HUES6 (cell line): ENCODE data around the gene COPG1.
"Not testable (repeated sequence)": the region's sequence is repeated elsewhere in the genome, so short reads cannot be mapped to it uniquely, and the experiment has no call there.

ENCODE experiments used
- H3K27ac ChIP-seq: 2 replicates; pipeline ENCODE4 v1.7.0; 2013; ENCODE audit warnings: low read depth, mild to moderate bottlenecking, low read length, inconsistent platforms
- H3K27me3 ChIP-seq: 2 replicates; pipeline ENCODE4 v1.6.1; 2013; ENCODE audit warnings: low read length; ENCODE audit not compliant: control insufficient read depth, insufficient read depth
- H3K36me3 ChIP-seq: 2 replicates; pipeline ENCODE4 v1.6.1; 2013; ENCODE audit warnings: low read length; ENCODE audit not compliant: control insufficient read depth, insufficient read depth
- H3K4me1 ChIP-seq: 2 replicates; pipeline ENCODE4 v1.6.1; 2013; ENCODE audit warnings: low read length; ENCODE audit not compliant: control insufficient read depth, insufficient read depth
- H3K4me3 ChIP-seq: 2 replicates; pipeline ENCODE4 v1.5.1; 2013; ENCODE audit warnings: low read depth, low read length
- H3K9ac ChIP-seq: one replicate; pipeline ENCODE4 v1.6.1; 2013; ENCODE audit warnings: mild to moderate bottlenecking, low read length
- H3K9me3 ChIP-seq: 2 replicates; pipeline ENCODE4 v1.6.1; 2013; ENCODE audit warnings: low read depth, low read length; ENCODE audit not compliant: control insufficient read depth, insufficient read depth

COPG1 gene

GRCh38 chr3:129261894-129262293, 12.5 kb downstream of the COPG1 start:
- no peaks in the 10 kb centered on the region for H3K4me1 ChIP-seq
- peaks cover 87% of the 10 kb centered on the region for H3K36me3 ChIP-seq
- H3K9me3 ChIP-seq = no peaks in the 10 kb centered on the region
- no peaks in the 10 kb centered on the region for H3K27me3 ChIP-seq
- no peak overlapping the region for H3K27ac ChIP-seq
- H3K4me3 ChIP-seq = no peak overlapping the region
- no peak overlapping the region for H3K9ac ChIP-seq

GRCh38 chr3:129263161-129263910, 13.9 kb downstream of the COPG1 start:
- no peaks in the 10 kb centered on the region for H3K4me1 ChIP-seq
- H3K27ac ChIP-seq = no peak overlapping the region
- H3K9me3 ChIP-seq = no peaks in the 10 kb centered on the region
- no peak overlapping the region for H3K9ac ChIP-seq
- H3K36me3 ChIP-seq = peaks cover 87% of the 10 kb centered on the region
- H3K27me3 ChIP-seq = no peaks in the 10 kb centered on the region
- no peak overlapping the region for H3K4me3 ChIP-seq

DNA sequence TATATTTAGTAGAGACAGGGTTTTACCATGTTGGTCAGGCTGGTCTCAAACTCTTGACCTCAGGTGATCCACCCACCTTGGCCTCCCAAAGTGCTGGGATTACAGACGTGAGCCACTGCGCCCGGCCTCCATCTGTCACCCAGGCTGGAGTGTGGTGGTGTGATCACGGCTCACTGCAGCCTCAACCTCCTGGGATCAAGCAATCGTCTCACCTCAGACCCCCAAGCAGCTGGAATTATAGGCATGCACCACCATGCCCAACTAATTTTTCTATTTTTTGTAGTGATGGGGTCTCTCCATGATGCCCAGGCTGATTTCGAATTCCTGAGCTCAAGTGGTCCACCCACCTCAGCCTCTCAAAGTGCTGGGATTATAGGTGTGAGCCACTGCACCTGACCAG, 15.6 kb downstream of the COPG1 start:
- H3K4me3 ChIP-seq, H3K4me1 ChIP-seq, H3K27ac ChIP-seq, H3K9ac ChIP-seq, H3K9me3 ChIP-seq, H3K27me3 ChIP-seq: not testable (repeated sequence)
- peaks cover 92% of the 10 kb centered on the region for H3K36me3 ChIP-seq

DNA sequence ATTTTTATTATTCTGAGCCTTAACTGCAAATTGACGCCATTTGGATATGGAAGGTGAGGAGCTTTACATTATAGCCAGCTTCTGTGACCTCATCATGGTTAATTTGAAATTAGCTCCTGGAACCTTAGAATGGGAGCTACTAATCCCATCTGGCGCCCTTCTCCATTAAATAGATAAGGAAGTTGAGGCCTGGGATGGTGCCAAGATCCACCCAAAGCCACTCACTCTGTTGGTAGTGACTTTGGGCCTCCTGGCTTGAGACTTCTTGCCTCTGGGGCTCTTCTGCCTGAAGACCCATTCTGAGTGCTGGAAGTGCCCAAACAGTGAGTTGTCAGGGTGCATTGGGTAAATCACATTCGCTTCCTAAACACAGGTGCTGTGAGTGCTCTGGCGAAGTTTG, 17.2 kb downstream of the COPG1 start:
- H3K4me3 ChIP-seq = no peak overlapping the region
- no peak overlapping the region for H3K9ac ChIP-seq
- H3K9me3 ChIP-seq = no peaks in the 10 kb centered on the region
- H3K27me3 ChIP-seq = no peaks in the 10 kb centered on the region
- H3K27ac ChIP-seq = no peak overlapping the region
- no peaks in the 10 kb centered on the region for H3K4me1 ChIP-seq
- peaks cover 92% of the 10 kb centered on the region for H3K36me3 ChIP-seq

GRCh38 chr3:129268396-129268795, 19.0 kb downstream of the COPG1 start:
- Histone ChIP-seq H3K4me1 (no peaks in the 10 kb centered on the region), H3K4me3 (no peak overlapping the region), H3K27ac (no peak overlapping the region), H3K27me3 (no peaks in the 10 kb centered on the region), H3K9me3 (no peaks in the 10 kb centered on the region), H3K9ac (no peak overlapping the region), H3K36me3 (peaks cover 95% of the 10 kb centered on the region)

DNA sequence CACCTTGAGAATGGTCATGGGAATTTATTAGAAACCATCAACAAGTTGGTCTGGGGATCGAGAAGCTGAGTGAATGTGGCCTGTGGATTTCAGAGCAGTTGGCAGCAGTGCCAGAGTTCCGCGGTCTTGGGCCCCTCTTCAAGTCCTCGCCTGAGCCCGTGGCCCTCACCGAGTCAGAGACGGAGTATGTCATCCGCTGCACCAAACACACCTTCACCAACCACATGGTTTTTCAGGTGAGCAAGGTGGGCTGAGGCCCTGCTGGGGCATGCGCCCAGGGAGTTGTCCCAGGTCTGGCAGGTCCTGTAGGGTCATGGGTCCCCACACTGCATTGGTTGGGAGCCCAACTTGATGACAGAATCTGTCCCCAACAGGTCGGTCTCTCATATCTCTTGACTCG, 22.3 kb downstream of the COPG1 start:
- H3K27ac ChIP-seq = no peak overlapping the region
- H3K27me3 ChIP-seq = no peaks in the 10 kb centered on the region
- no peaks in the 10 kb centered on the region for H3K4me1 ChIP-seq
- H3K4me3 ChIP-seq = no peak overlapping the region
- H3K36me3 ChIP-seq = peaks cover 97% of the 10 kb centered on the region
- H3K9me3 ChIP-seq = no peaks in the 10 kb centered on the region
- H3K9ac ChIP-seq = no peak overlapping the region

DNA sequence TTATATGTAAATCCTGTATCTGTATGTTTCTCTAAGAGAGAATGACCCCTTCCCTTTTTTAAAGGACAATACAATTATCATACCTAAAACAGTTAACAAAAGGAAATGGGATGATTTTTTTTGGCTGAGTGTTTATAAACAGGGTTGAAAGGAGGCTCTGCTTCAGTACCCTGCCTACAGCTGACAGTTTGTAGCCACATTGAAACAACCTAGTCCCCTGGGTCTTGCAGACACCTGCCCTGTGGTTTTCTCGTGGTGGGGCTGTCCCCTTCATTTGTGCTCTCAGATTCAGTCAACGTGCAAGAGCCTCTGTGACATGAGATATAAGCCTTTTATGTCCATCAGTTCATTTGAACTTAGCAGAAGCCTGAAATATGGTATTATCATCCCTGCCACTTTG, 27.0 kb downstream of the COPG1 start:
- H3K9me3 ChIP-seq = no peaks in the 10 kb centered on the region
- no peak overlapping the region for H3K9ac ChIP-seq
- H3K4me3 ChIP-seq = no peak overlapping the region
- peaks cover 8% of the 10 kb centered on the region for H3K4me1 ChIP-seq
- no peak overlapping the region for H3K27ac ChIP-seq
- H3K36me3 ChIP-seq = peaks cover 58% of the 10 kb centered on the region
- no peaks in the 10 kb centered on the region for H3K27me3 ChIP-seq

DNA sequence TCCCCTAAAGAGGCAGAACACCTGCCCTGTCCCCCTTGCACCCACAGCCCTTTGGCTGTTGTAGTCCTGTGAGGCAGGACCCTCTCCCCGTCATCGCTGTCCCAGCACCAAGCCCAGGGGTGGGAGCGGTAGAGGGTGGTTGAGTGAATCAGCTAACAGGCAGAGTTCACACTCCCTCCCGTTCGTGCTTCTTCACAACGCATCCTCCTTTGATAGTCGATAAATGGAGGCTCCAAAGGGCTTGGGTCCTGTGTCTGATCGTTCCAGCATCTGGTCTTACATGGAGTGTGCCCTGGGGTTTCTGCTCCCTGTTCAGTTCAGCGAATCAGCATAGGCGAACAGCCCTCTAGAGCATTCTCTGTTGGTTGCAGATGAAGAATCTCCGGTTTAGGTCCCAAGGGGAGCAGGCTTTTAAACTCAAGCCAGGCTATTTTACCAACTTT, 28.4 kb downstream of the COPG1 start:
- no peaks in the 10 kb centered on the region for H3K27me3 ChIP-seq
- H3K9ac ChIP-seq = peak overlapping the region; percentile 91
- H3K4me1 ChIP-seq = peaks cover 8% of the 10 kb centered on the region
- H3K9me3 ChIP-seq = no peaks in the 10 kb centered on the region
- H3K4me3 ChIP-seq = peak overlapping the region; percentile 85
- H3K27ac ChIP-seq = peak overlapping the region; percentile 97
- H3K36me3 ChIP-seq = peaks cover 44% of the 10 kb centered on the region

DNA sequence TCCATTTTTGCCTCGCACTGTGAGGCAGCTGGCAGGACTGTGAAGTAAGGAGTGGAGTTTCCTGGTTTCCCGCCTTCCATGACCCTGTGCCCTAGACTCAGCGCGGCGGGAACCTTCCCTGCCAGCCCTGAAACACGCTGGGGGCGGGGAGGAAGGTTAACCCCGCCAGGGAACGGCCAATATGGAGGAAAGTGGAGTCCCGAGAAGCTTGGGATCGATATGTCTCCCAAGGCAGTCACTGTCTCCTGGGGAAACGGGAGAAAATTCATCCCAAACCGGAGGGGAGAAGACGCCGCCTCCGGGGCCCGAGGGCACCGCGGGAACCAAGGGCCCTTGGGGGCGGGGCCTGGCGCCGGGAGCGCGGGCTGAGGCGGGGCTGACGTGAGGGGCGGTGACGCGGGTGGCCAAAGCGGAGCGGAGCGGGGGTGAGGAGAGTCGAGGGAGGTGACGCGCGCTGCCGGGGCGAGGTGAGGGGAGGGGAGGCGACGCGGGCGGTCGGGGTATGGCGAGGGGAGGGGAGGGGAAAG, 29.1 kb downstream of the COPG1 start, which contains the start of gene HMCES:
Gene HMCES, plus strand, starts transcription at position 432 of the 527 bp plus-strand sequence. CDS start 863 bp downstream, outside the sequence.
- Histone ChIP-seq H3K4me1 (peaks cover 8% of the 10 kb centered on the region), H3K9ac (peak within 1 kb of the TSS; percentile 91), H3K27ac (peak within 1 kb of the TSS; percentile 97), H3K27me3 (no peaks in the 10 kb centered on the region), H3K36me3 (peaks cover 43% of the 10 kb centered on the region), H3K9me3 (no peaks in the 10 kb centered on the region), H3K4me3 (peak within 1 kb of the TSS; percentile 85)

DNA sequence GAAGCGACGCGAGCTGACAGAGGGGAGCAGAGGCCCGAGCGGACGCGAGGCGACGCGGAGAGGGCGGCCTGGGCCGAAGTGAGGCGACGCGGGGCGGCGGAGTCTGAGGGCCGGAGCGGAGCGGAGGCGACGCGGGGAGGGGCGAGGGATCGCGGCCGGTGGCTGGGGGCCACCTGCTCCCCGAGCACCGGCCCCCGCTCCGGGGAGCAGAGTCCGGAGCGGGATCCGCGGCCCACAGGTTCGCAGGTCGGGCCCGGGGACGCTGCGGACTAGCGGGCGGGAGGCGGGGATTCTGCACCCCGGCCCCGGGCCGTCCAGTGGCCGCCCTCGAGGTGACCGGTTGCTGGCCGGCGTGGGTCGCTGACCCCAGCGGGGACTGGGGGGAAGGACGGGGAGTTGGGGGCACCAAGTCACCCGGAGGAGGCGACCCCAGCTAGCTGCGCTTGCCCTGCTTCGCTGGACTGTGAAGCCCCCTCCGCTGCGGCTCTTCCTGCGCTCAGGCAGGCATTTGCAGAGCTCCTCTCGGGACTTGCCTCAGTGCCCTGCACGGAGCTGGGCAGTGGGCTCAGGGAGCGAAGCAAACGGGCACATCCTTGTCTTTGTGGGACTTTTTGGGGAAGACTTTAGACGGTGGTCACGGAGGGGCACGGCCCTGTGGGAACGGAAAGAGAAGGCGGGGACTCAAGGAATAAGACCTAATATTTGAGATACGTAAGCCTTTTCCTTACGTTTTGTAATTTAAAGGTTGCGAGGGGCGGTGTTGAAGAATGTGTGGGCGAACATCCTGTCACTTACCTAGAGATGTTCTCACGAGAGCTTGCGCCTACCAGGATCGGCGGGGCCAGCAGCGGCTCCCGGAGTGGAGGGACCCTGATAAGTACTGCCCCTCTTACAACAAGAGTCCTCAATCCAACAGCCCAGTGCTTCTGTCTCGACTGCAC, 29.8 kb downstream of the COPG1 start:
- Histone ChIP-seq H3K4me1 (peaks cover 8% of the 10 kb centered on the region), H3K9me3 (no peaks in the 10 kb centered on the region), H3K27me3 (no peaks in the 10 kb centered on the region), H3K27ac (peak overlapping the region; percentile 97; the same call in 1 of the 2 replicates), H3K36me3 (peaks cover 37% of the 10 kb centered on the region), H3K9ac (peak overlapping the region; percentile 89), H3K4me3 (peak overlapping the region; percentile 85)

DNA sequence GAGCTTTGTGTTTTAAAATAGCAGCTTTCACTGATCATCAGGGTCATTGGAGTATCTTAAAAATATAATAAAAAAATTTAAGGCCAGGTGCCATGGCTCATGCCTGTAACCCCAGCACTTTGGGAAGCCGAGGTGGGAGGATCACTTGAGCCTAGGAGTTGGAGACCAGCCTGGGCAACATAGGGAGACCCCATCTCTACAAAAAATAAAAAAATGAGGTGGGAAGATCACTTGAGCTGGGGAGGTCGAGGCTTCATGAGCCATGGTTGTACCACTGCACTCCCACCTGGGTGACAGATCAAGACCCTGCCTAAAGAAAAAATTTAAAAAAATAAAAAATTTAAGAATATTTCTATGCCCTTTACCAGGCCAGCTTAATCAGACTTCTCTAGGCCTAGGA, 30.8 kb downstream of the COPG1 start:
- no peaks in the 10 kb centered on the region for H3K9me3 ChIP-seq
- no peaks in the 10 kb centered on the region for H3K27me3 ChIP-seq
- H3K9ac ChIP-seq = peak overlapping the region; percentile 89
- peaks cover 8% of the 10 kb centered on the region for H3K4me1 ChIP-seq
- peak overlapping the region; percentile 85 for H3K4me3 ChIP-seq
- peaks cover 29% of the 10 kb centered on the region for H3K36me3 ChIP-seq
- no peak overlapping the region for H3K27ac ChIP-seq
